ENCODE measurements around the gene IRX1. TPM values are rescaled to one million over a fixed set of nuclear protein-coding genes. Genes with fewer than 3 reads are reported as not detected.

The IRX1 gene
- 3.4 TPM in 1 of 2 replicates, not detected in the other for total RNA-seq

DNA sequence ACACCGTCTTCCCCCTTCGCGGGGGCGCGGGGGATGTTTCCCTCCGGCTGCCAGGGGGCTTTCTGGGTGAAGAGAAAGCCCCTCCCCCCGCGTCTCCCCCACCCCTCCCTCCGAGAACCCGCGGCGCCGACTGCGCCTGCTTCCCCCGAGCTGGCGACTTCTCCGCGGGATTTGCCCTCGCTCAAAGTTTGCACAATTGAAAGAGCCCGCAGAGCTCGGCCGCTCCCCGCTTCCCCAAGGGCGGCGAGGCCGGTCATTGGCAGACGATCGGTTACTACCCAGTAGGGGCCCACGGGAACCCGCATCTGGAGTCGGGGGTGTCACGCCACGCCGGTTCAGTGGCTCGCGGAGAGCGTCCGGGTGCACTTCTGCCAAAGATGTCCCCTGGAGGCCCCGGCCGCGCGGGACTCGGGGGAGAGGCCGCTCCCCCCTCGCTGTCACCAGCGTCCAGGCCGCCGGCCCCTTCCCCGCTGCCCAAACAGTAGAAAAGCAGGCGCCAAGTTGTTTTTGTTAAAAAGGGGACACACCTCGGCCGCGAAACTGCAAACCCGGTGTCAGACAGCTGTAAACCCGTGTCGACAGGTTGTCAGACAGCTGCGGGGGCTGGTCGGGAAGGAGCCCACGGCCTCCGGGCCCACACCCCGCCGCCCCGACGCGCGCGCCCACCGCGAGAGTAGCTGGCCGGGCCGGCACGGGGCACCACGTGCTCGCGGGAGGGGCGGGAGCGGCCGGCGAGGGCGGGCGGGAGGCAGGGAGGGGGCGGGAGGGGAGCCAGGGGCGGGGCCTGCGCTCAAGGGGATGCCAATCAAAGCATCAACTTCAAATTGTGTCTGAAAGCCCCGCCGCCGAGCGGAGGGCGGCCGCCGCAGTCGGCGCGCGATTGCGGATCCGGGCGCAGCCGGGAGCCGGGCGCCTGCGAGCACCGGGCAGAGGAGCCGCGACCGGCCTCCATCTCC is at the start of gene IRX1:
Gene IRX1, plus strand, starts transcription at position 827 of the 956 bp plus-strand sequence. CDS start 274 bp downstream, outside the sequence.

Measured in cardiac atrium fibroblast (primary cell).